ENCODE data around the gene INPP5B. TPM values are rescaled to one million over a fixed set of nuclear protein-coding genes. Genes with fewer than 3 reads are reported as not detected.

Gene INPP5B
- total RNA-seq, 2 experiments from 2014 or later, result 30.4 to 31.2 TPM

- peaks cover 27% of the 10 kb centered on the region for H3K36me3 Mint-ChIP-seq (ENCODE audit: low read depth)
- CTCF ChIA-PET, result interaction anchor here (1.1 kb wide), 1 partner anchor 33 kb away, joined by 3 read pairs; no protein-coding TSS in a partner anchor
- H3K27ac Mint-ChIP-seq, result no peak overlapping the region
Measured at GRCh38 chr1:37958690-37959089, 11.8 kb upstream of the INPP5B start.

GRCh38 chr1:37955685-37956084 is 8.8 kb upstream of the INPP5B start:
- H3K27ac Mint-ChIP-seq, result no peak overlapping the region
- no peak overlapping the region for H3K4me3 Mint-ChIP-seq
- DNase-seq, result no peak
- H3K27me3 Mint-ChIP-seq (ENCODE audit: low read depth), result no peaks in the 10 kb centered on the region
- H3K9me3 Mint-ChIP-seq, result no peaks in the 10 kb centered on the region
- H3K4me1 Mint-ChIP-seq (ENCODE audit: low read depth), result no peaks in the 10 kb centered on the region
- peaks cover 15% of the 10 kb centered on the region for H3K36me3 Mint-ChIP-seq (ENCODE audit: low read depth)
- CTCF ChIA-PET, result no interaction called here
- intact Hi-C loops (cut with micrococcal nuclease), result no loop called here

More at GRCh38 chr1:37958690-37959089, 11.8 kb upstream of the INPP5B start:
- Mint-ChIP-seq H3K9me3 (no peaks in the 10 kb centered on the region), H3K4me3 (no peak overlapping the region), H3K4me1 (ENCODE audit: low read depth) (no peaks in the 10 kb centered on the region), H3K27me3 (ENCODE audit: low read depth) (no peaks in the 10 kb centered on the region)
- no peak for DNase-seq
- intact Hi-C loops (cut with micrococcal nuclease), result no loop called here

- H3K27me3 Mint-ChIP-seq (ENCODE audit: low read depth), result no peaks in the 10 kb centered on the region
- intact Hi-C loops (cut with micrococcal nuclease), result no loop called here
- DNase-seq, result no peak
- H3K9me3 Mint-ChIP-seq, result no peaks in the 10 kb centered on the region
- H3K4me1 Mint-ChIP-seq (ENCODE audit: low read depth), result no peaks in the 10 kb centered on the region
- H3K4me3 Mint-ChIP-seq, result no peak overlapping the region
- CTCF ChIA-PET, result no interaction called here
- peaks cover 7% of the 10 kb centered on the region for H3K36me3 Mint-ChIP-seq (ENCODE audit: low read depth)
- H3K27ac Mint-ChIP-seq, result no peak overlapping the region
Measured at GRCh38 chr1:37954316-37954971, 7.6 kb upstream of the INPP5B start.

GRCh38 chr1:37952738-37953137 is 5.9 kb upstream of the INPP5B start:
- Mint-ChIP-seq H3K27me3 (ENCODE audit: low read depth) (no peaks in the 10 kb centered on the region), H3K9me3 (no peaks in the 10 kb centered on the region), H3K4me1 (ENCODE audit: low read depth) (no peaks in the 10 kb centered on the region), H3K36me3 (ENCODE audit: low read depth) (peaks cover 3% of the 10 kb centered on the region), H3K27ac (no peak overlapping the region), H3K4me3 (no peak overlapping the region)
- CTCF ChIA-PET, result interaction anchor here (1.5 kb wide), 1 partner anchor 93 kb away, joined by 3 read pairs; the partner anchor contains the start of gene MTF1
- no peak for DNase-seq
- intact Hi-C loops (cut with micrococcal nuclease), result no loop called here

GRCh38 chr1:37951783-37952624 is 5.2 kb upstream of the INPP5B start:
- intact Hi-C loops (cut with micrococcal nuclease), result no loop called here
- Mint-ChIP-seq H3K27me3 (ENCODE audit: low read depth) (no peaks in the 10 kb centered on the region), H3K4me1 (ENCODE audit: low read depth) (peaks cover 7% of the 10 kb centered on the region), H3K27ac (no peak overlapping the region), H3K4me3 (no peak overlapping the region), H3K9me3 (no peaks in the 10 kb centered on the region), H3K36me3 (ENCODE audit: low read depth) (peaks cover 3% of the 10 kb centered on the region)
- CTCF ChIA-PET, result interaction anchor here (1.2 to 1.5 kb wide), 2 partner anchors 12 to 92 kb away, joined by 3 to 4 read pairs; partner anchors contain the start of gene MTF1
- no peak for DNase-seq

GRCh38 chr1:37951041-37951782 is 4.4 kb upstream of the INPP5B start:
- no peak for DNase-seq
- intact Hi-C loops (cut with micrococcal nuclease), result no loop called here
- CTCF ChIA-PET, result interaction anchor here (0.6 to 1.2 kb wide), 2 partner anchors 11 to 245 kb away, joined by 3 to 4 read pairs; no protein-coding TSS in a partner anchor
- peaks cover 2% of the 10 kb centered on the region for H3K36me3 Mint-ChIP-seq (ENCODE audit: low read depth)
- H3K4me3 Mint-ChIP-seq, result no peak overlapping the region
- H3K27ac Mint-ChIP-seq, result no peak overlapping the region
- no peaks in the 10 kb centered on the region for H3K27me3 Mint-ChIP-seq (ENCODE audit: low read depth)
- H3K9me3 Mint-ChIP-seq, result no peaks in the 10 kb centered on the region
- peaks cover 12% of the 10 kb centered on the region for H3K4me1 Mint-ChIP-seq (ENCODE audit: low read depth)

- no peak overlapping the region for H3K27ac Mint-ChIP-seq
- CTCF ChIA-PET, result no interaction called here
- no peaks in the 10 kb centered on the region for H3K27me3 Mint-ChIP-seq (ENCODE audit: low read depth)
- H3K9me3 Mint-ChIP-seq, result no peaks in the 10 kb centered on the region
- no peak for DNase-seq
- no peak overlapping the region for H3K4me3 Mint-ChIP-seq
- peaks cover 14% of the 10 kb centered on the region for H3K4me1 Mint-ChIP-seq (ENCODE audit: low read depth)
- intact Hi-C loops (cut with micrococcal nuclease), result no loop called here
- no peaks in the 10 kb centered on the region for H3K36me3 Mint-ChIP-seq (ENCODE audit: low read depth)
Measured at GRCh38 chr1:37949524-37950152, 2.8 kb upstream of the INPP5B start.

GRCh38 chr1:37948841-37949240 is 2.0 kb upstream of the INPP5B start:
- Mint-ChIP-seq H3K9me3 (no peaks in the 10 kb centered on the region), H3K4me3 (no peak overlapping the region), H3K36me3 (ENCODE audit: low read depth) (peaks cover under 1% of the 10 kb centered on the region), H3K27ac (no peak overlapping the region), H3K27me3 (ENCODE audit: low read depth) (no peaks in the 10 kb centered on the region), H3K4me1 (ENCODE audit: low read depth) (peaks cover 14% of the 10 kb centered on the region)
- DNase-seq, result no peak
- intact Hi-C loops (cut with micrococcal nuclease), result no loop called here
- CTCF ChIA-PET, result no interaction called here

GRCh38 chr1:37948166-37948565 is 1.3 kb upstream of the INPP5B start:
- intact Hi-C loops (cut with micrococcal nuclease), result no loop called here
- Mint-ChIP-seq H3K27ac (no peak overlapping the region), H3K4me1 (ENCODE audit: low read depth) (peaks cover 14% of the 10 kb centered on the region), H3K36me3 (ENCODE audit: low read depth) (peaks cover 3% of the 10 kb centered on the region), H3K4me3 (no peak overlapping the region), H3K27me3 (ENCODE audit: low read depth) (no peaks in the 10 kb centered on the region), H3K9me3 (no peaks in the 10 kb centered on the region)
- CTCF ChIA-PET, result interaction anchor here (0.5 kb wide), 1 partner anchor 8 kb away, joined by 3 read pairs; no protein-coding TSS in a partner anchor
- DNase-seq, result no peak

- Mint-ChIP-seq H3K4me3 (peak overlapping the region; percentile 96), H3K27ac (peak overlapping the region; percentile 96), H3K9me3 (no peaks in the 10 kb centered on the region), H3K27me3 (ENCODE audit: low read depth) (no peaks in the 10 kb centered on the region), H3K4me1 (ENCODE audit: low read depth) (peaks cover 14% of the 10 kb centered on the region), H3K36me3 (ENCODE audit: low read depth) (peaks cover 4% of the 10 kb centered on the region)
- intact Hi-C loops (cut with micrococcal nuclease), result loop anchor here (2.0 kb wide), 1 partner anchor 17 kb away; no protein-coding TSS in a partner anchor
- peak; percentile 12 for DNase-seq
- CTCF ChIA-PET, result interaction anchor here (0.7 kb wide), 1 partner anchor 44 kb away, joined by 3 read pairs; no protein-coding TSS in a partner anchor
Measured at GRCh38 chr1:37947364-37947763, 511 bp upstream of the INPP5B start.

- peaks cover 14% of the 10 kb centered on the region for H3K4me1 Mint-ChIP-seq (ENCODE audit: low read depth)
- H3K9me3 Mint-ChIP-seq, result no peaks in the 10 kb centered on the region
- intact Hi-C loops (cut with micrococcal nuclease), result loop anchor here (2.0 kb wide), 1 partner anchor 15 kb away; no protein-coding TSS in a partner anchor
- no peak for DNase-seq
- peak overlapping the region; percentile 96 for H3K27ac Mint-ChIP-seq
- peaks cover 7% of the 10 kb centered on the region for H3K36me3 Mint-ChIP-seq (ENCODE audit: low read depth)
- CTCF ChIA-PET, result no interaction called here
- H3K4me3 Mint-ChIP-seq, result peak overlapping the region; percentile 96
- H3K27me3 Mint-ChIP-seq (ENCODE audit: low read depth), result no peaks in the 10 kb centered on the region
Measured at GRCh38 chr1:37945743-37946702, 830 bp downstream of the INPP5B start.

Data from activated naive CD4-positive, alpha-beta T cell treated with anti-CD3 and anti-CD28 coated beads for 36 hours (primary cell).